IMR-90 (cell line): ENCODE data around the gene ST8SIA6. TPM values are rescaled to one million over a fixed set of nuclear protein-coding genes. Genes with fewer than 3 reads are reported as not detected.

Experiments used
- ATAC-seq: fragments of 200-7000 bp; cut with Tn5 transposase; 2 replicates; pipeline ENCODE4 v1.9.1; 2020; ENCODE audit warnings: low read depth, mild to moderate bottlenecking, moderate library complexity
- BruUV-seq: library from RNA; stranded (reverse); fragments of 400-500 nt; replicated peaks from 2 replicates; lab custom pipeline; 2021; lab: Mats Ljungman, UMichigan
- CTCF ChIA-PET: fragments of 300-600 bp; formaldehyde crosslinking; extraction: SDS; loops from one replicate; lab custom pipeline; 2021; ENCODE audit warnings: antibody characterized with exemption; lab: Yijun Ruan, JAX
- POLR2A ChIA-PET: fragments of 300-600 bp; sonication (Branson Sonifier 250); formaldehyde crosslinking; loops from one replicate; lab custom pipeline; 2022; ENCODE audit warnings: antibody characterized with exemption; ENCODE audit not compliant: unreplicated experiment; lab: Charles Lee
- DNase-seq: peaks from one replicate; pipeline ENCODE4 v3.0.0; 2013
- H2AFZ ChIP-seq: replicated peaks from 2 replicates; pipeline ENCODE3; 2013; ENCODE audit warnings: low read length, mild to moderate bottlenecking; ENCODE audit not compliant: poor library complexity
- H2AK5ac ChIP-seq: 2 replicates; pipeline ENCODE4 v1.6.1; 2013; ENCODE audit warnings: low read depth, low read length, inconsistent platforms
- H2AK9ac ChIP-seq: replicated peaks from 2 replicates; pipeline ENCODE3; 2013; ENCODE audit warnings: mild to moderate bottlenecking, low read depth, low read length, moderate library complexity; ENCODE audit not compliant: poor library complexity
- H2BK120ac ChIP-seq: 2 replicates; pipeline ENCODE4 v1.6.1; 2013; ENCODE audit warnings: low read depth, low read length, inconsistent platforms
- H2BK15ac ChIP-seq: 3 replicates; pipeline ENCODE4 v1.6.1; 2013; ENCODE audit warnings: low read depth, low read length, inconsistent platforms
- H2BK20ac ChIP-seq: 2 replicates; pipeline ENCODE4 v1.6.1; 2013; ENCODE audit warnings: low read depth, mild to moderate bottlenecking, inconsistent platforms, low read length, moderate library complexity
- H2BK5ac ChIP-seq: 2 replicates; pipeline ENCODE4 v1.6.1; 2013; ENCODE audit warnings: mild to moderate bottlenecking, low read depth, low read length, inconsistent platforms; ENCODE audit not compliant: poor library complexity, severe bottlenecking
- H3K14ac ChIP-seq: replicated peaks from 2 replicates; pipeline ENCODE4 v1.6.1; 2013; ENCODE audit warnings: low read depth, low read length, inconsistent platforms
- H3K18ac ChIP-seq: 2 replicates; pipeline ENCODE4 v1.6.1; 2013; ENCODE audit warnings: low read depth, low read length, control low read depth
- H3K23ac ChIP-seq: 2 replicates; pipeline ENCODE4 v1.6.1; 2013; ENCODE audit warnings: low read depth, low read length, inconsistent platforms
- H3K27ac ChIP-seq: 2 replicates; pipeline ENCODE4 v1.5.1; 2013; ENCODE audit warnings: mild to moderate bottlenecking, control low read depth, low read length; ENCODE audit not compliant: insufficient read depth
- H3K27me3 ChIP-seq: 2 replicates; pipeline ENCODE4 v1.6.1; 2013; ENCODE audit warnings: low read length; ENCODE audit not compliant: control insufficient read depth, insufficient read depth
- H3K36me3 ChIP-seq: 2 replicates; pipeline ENCODE4 v1.6.1; 2013; ENCODE audit warnings: low read length, mixed read lengths; ENCODE audit not compliant: control insufficient read depth, insufficient read depth
- H3K4ac ChIP-seq: 2 replicates; pipeline ENCODE4 v1.6.1; 2013; ENCODE audit warnings: low read depth, low read length, inconsistent platforms
- H3K4me1 ChIP-seq: 2 replicates; pipeline ENCODE4 v1.6.1; 2013; ENCODE audit warnings: low read length, mixed read lengths; ENCODE audit not compliant: control insufficient read depth, insufficient read depth
- H3K4me2 ChIP-seq: 2 replicates; pipeline ENCODE4 v1.6.1; 2013; ENCODE audit warnings: low read depth, mild to moderate bottlenecking, control low read depth, low read length, moderate library complexity
- H3K4me3 ChIP-seq: 2 replicates; pipeline ENCODE4 v1.5.1; 2013; ENCODE audit warnings: low read depth, mild to moderate bottlenecking, control low read depth, low read length, moderate library complexity; ENCODE audit not compliant: insufficient read depth
- H3K56ac ChIP-seq: 2 replicates; pipeline ENCODE4 v1.6.1; 2013; ENCODE audit warnings: low read length, inconsistent platforms; ENCODE audit not compliant: insufficient read depth; ENCODE audit errors: extremely low read depth
- H3K79me1 ChIP-seq, 2 experiments: 2 replicates each; pipeline ENCODE4 v1.6.1; 2013; ENCODE audit warnings: low read length in 2 of 2, inconsistent platforms in 1 of 2, low read depth in 1 of 2
- H3K9ac ChIP-seq: 2 replicates; pipeline ENCODE4 v1.6.1; 2013; ENCODE audit warnings: low read depth, low read length, control low read depth
- H3K9me1 ChIP-seq: 2 replicates; pipeline ENCODE4 v1.6.1; 2013; ENCODE audit warnings: low read length, inconsistent platforms; ENCODE audit not compliant: insufficient read depth
- H3K9me3 ChIP-seq: 2 replicates; pipeline ENCODE4 v1.6.1; 2013; ENCODE audit warnings: low read length; ENCODE audit not compliant: control insufficient read depth, insufficient read depth
- H4K20me1 ChIP-seq: 2 replicates; pipeline ENCODE4 v1.6.1; 2013; ENCODE audit warnings: low read length, inconsistent platforms; ENCODE audit not compliant: insufficient read depth
- H4K5ac ChIP-seq: 2 replicates; pipeline ENCODE4 v1.6.1; 2013; ENCODE audit warnings: mild to moderate bottlenecking, low read depth, low read length, control low read depth
- H4K8ac ChIP-seq, 2 experiments: 2 replicates each; pipeline ENCODE4 v1.6.1; 2013; ENCODE audit warnings: low read depth in 2 of 2, low read length in 2 of 2, control low read depth in 1 of 2, inconsistent platforms in 1 of 2
- H4K91ac ChIP-seq: 2 replicates; pipeline ENCODE4 v1.6.1; 2013; ENCODE audit warnings: low read depth, low read length, inconsistent platforms; ENCODE audit not compliant: insufficient read depth
- CEBPB ChIP-seq: IDR thresholded peaks from 2 replicates; pipeline ENCODE4 v1.6.1; 2012; ENCODE audit warnings: low read depth, low read length, improper control_type of control experiment
- CHD1 ChIP-seq: IDR thresholded peaks from 2 replicates; pipeline ENCODE4 v1.6.1; 2012; ENCODE audit warnings: low read depth, low read length, improper control_type of control experiment
- RAD21 ChIP-seq: IDR thresholded peaks from 2 replicates; pipeline ENCODE4 v1.6.1; 2012; ENCODE audit warnings: low read length, improper control_type of control experiment
- WGBS, 2 experiments: methylation state at CpG; one replicate each; pipeline versions ENCODE4 v1.1.5 to v1.1.7; 2013; ENCODE audit warnings: missing lambda C conversion rate in 2 of 2; ENCODE audit not compliant: insufficient read length in 1 of 2; ENCODE audit errors: extremely low coverage in 2 of 2; 5-methylcytosine and 5-hydroxymethylcytosine counted together
- dilution Hi-C: fragments of 300-500 bp; cut with HindIII; formaldehyde crosslinking; loops from one replicate; pipeline ENCODE4 v1.14.3; 2018; ENCODE audit warnings: low sequenced_read_pairs; ENCODE audit not compliant: unreplicated experiment
- in situ Hi-C: fragments of 300-500 bp; cut with MboI; formaldehyde crosslinking; loops from 3 replicates; pipeline ENCODE4 v1.14.3; 2019; ENCODE audit warnings: low sequenced_read_pairs, inconsistent platforms, mixed read lengths
- intact Hi-C: fragments of 100-400 bp; cut with micrococcal nuclease; formaldehyde crosslinking; loops from 2 replicates; pipeline ENCODE4 v1.10.0; 2022
- polyA plus RNA-seq, 3 experiments: library from polyadenylated mRNA; depleted of rRNA; stranded (reverse); fragments of >200 nt; gene quantifications; 2 replicates each; pipeline ENCODE4 v1.2.3, GENCODE V29; 2012; ENCODE audit warnings: low replicate concordance in 1 of 3
- total RNA-seq: library from RNA; depleted of rRNA; stranded (reverse); fragments of >200 nt; gene quantifications from 2 replicates; pipeline ENCODE4 v1.2.3, GENCODE V29; 2012

Gene ST8SIA6
- total and polyA plus RNA-seq, 2 of the 4 experiments (the other 2 are of a cell fraction) = 0.10 to 0.18 TPM

DNA sequence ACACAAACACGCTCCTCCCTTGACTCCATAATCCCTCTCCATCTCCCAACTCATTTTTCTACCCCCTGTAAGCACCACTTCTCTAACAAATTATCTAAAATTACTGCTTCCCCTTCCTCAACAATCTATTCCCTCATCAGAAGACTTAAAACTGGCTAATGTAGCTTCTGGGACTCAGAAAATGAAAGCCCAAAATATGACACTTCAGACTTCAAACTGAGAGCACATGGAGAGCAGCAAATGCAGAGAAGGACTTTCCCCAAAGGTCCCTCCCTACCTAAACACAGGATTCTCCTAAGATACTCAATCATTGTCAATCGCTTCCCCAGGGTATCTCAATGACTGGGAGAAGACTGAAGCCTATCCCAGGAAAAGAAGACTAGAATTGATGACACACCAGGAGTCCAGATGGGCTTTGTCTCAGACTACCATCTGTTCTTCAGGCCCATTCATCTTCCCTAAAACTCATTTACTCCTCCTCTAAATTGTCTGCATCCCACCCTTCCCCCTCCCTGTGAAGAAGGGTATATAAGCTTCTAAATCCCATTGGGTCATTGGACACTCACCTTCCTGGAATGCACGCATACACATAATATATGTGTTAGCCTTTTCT, 39.2 kb downstream of the ST8SIA6 start:
- no peak overlapping the region for H3K4ac ChIP-seq
- intact Hi-C loops = no loop called here
- no peak overlapping the region for H2AFZ ChIP-seq
- no peaks in the 10 kb centered on the region for H3K79me1 ChIP-seq
- no peak overlapping the region for H2BK120ac ChIP-seq
- no peaks in the 10 kb centered on the region for H3K36me3 ChIP-seq
- TF ChIP-seq CEBPB (no peak), CHD1 (no peak), RAD21 (no peak)
- WGBS, 2 experiments = 43 to 100% methylated on average over 1 of the region's 3 CpGs
- H3K9me1 ChIP-seq = no peaks in the 10 kb centered on the region
- H4K5ac ChIP-seq = no peak overlapping the region
- no peak overlapping the region for H3K4me2 ChIP-seq
- ChIA-PET CTCF (interaction anchor here (0.6 to 0.9 kb wide), 2 partner anchors 54 to 573 kb away, joined by 3 read pairs; no protein-coding TSS in a partner anchor), POLR2A (interaction anchor here (0.5 kb wide), 1 partner anchor 597 kb away, joined by 3 read pairs; no protein-coding TSS in a partner anchor)
- in situ Hi-C loops = no loop called here
- no peak overlapping the region for H3K23ac ChIP-seq
- H2BK20ac ChIP-seq = no peak overlapping the region
- dilution Hi-C loops = no loop called here
- DNase-seq (peak; percentile 3), ATAC-seq (no peak)
- H3K4me3 ChIP-seq = no peak overlapping the region
- H2BK15ac ChIP-seq = no peak overlapping the region
- H2AK9ac ChIP-seq = no peak overlapping the region
- H4K20me1 ChIP-seq = no peaks in the 10 kb centered on the region
- no peaks in the 10 kb centered on the region for H3K4me1 ChIP-seq
- no peak overlapping the region for H3K18ac ChIP-seq
- no peak overlapping the region for H3K9ac ChIP-seq
- no peak overlapping the region for H3K27ac ChIP-seq
- H3K27me3 ChIP-seq = peaks cover 23% of the 10 kb centered on the region
- no peak overlapping the region for H3K14ac ChIP-seq
- H2BK5ac ChIP-seq = no peak overlapping the region
- no peak overlapping the region for H4K91ac ChIP-seq
- BruUV-seq = no TSS peak
- H3K9me3 ChIP-seq = peaks cover 2% of the 10 kb centered on the region; the same call in 1 of the 2 replicates
- no peak overlapping the region for H3K56ac ChIP-seq
- H2AK5ac ChIP-seq = no peak overlapping the region
- no peak overlapping the region for H4K8ac ChIP-seq
